Pancreas (tissue), 10 donors: ENCODE data around the gene MBD2. TPM values are rescaled to one million over a fixed set of nuclear protein-coding genes. Genes with fewer than 3 reads are reported as not detected.

Source experiments
- ATAC-seq, 4 donors: fragments of 200-7000 bp; cut with Tn5 transposase; one replicate each; pipeline versions ENCODE4 v1.8.0 to v1.9.1; 2020; ENCODE audit warnings: mild to moderate bottlenecking in 4 of 4, moderate library complexity in 4 of 4
- DNase-seq, 6 donors: peaks; one replicate each; pipeline ENCODE4 v3.0.0-alpha.2; 2020
- FAIRE-seq: peaks from 2 replicates; lab custom pipeline; 2012; peaks lifted over from hg19 to GRCh38; lab: Jason Lieb, UNC
- H3K27ac ChIP-seq, 4 donors: fragments of 200-600 bp; sonication (generic); 1 replicate in 3 of 4; 2 replicates in 1 of 4; pipeline versions ENCODE4 v1.5.0 to v1.8.0; 2020
- H3K27me3 ChIP-seq, 4 donors: fragments of 200-600 bp; one replicate each; pipeline ENCODE4 v1.8.0; 2021
- H3K36me3 ChIP-seq, 3 donors: fragments of 200-600 bp; sonication (generic) in 1 of 3; one replicate each; pipeline versions ENCODE4 v1.5.0 to v1.8.0; 2020 to 2021
- H3K4me1 ChIP-seq, 3 donors: fragments of 200-600 bp; one replicate each; pipeline ENCODE4 v1.8.0; 2021
- H3K4me3 ChIP-seq, 4 donors: fragments of 200-600 bp; sonication (generic) in 2 of 4; one replicate each; pipeline versions ENCODE4 v1.5.0 to v1.8.0; 2020 to 2021
- H3K9me3 ChIP-seq, 4 donors: fragments of 200-600 bp; one replicate each; pipeline ENCODE4 v1.8.0; 2021
- CTCF ChIP-seq, 4 donors: fragments of 200-600 bp; sonication (generic) in 3 of 4; IDR thresholded peaks; one replicate each; pipeline versions ENCODE4 v1.5.0 to v1.8.0; 2021; ENCODE audit warnings: antibody characterized with exemption in 4 of 4
- WGBS, 2 donors: extraction: QIAGEN DNeasy Blood & Tissue Kit; methylation state at CpG; one replicate each; pipeline ENCODE4 v1.1.7; 2013; 5-methylcytosine and 5-hydroxymethylcytosine counted together
- intact Hi-C, 3 donors: fragments of 100-400 bp; cut with DNase I; formaldehyde crosslinking; loops; one replicate each; pipeline versions ENCODE4 v1.11.1 to v1.14.2; 2022
- polyA plus RNA-seq, 2 donors: library from polyadenylated mRNA; stranded (reverse); fragments of 200-250 nt; gene quantifications; one replicate each; pipeline ENCODE4 v1.2.3, GENCODE V29; 2013
- total RNA-seq, 6 donors: library from RNA; stranded (reverse); fragmentation: NEBNext Ultra II Directional in 4 of 6; extraction: Animal tissue kit (Norgen Biotek cat#: 25700) in 4 of 6; gene quantifications; one replicate each; pipeline versions ENCODE4 v1.2.1 to v1.2.4, GENCODE V29; 2021 to 2023
- donor health status: healthy with polysubstance abuse.
- donor health status: DM: no; HTN: no; CAD: no; lungs with moderate emphysema.
- donor health status: DM: no; HTN: no; CAD: no.
- donor health status: control.
- donor health status: control.
- donor health status: Bipolar disorder and iron deficiency.
- donor health status: DM: yes; HTN: yes; CAD: no.
- donor health status: DM: no; HTN: no; CAD: no.
- donor health status: DM: no; HTN: no; CAD: no.
- donor health status: DM: yes; HTN: yes; CAD: no.

The MBD2 gene
- total RNA-seq = 10 to 100 TPM; 44.0 to 60.5 (median 51.4) TPM
- polyA plus RNA-seq = 10 to 100 TPM; 15.7 to 20.9 TPM

GRCh38 chr18:54224379-54225014 is at the start of gene MBD2:
Gene MBD2, minus strand, starts transcription at chr18:54224669. Its CDS starts 110 bp downstream, at chr18:54224559.
- WGBS, 2 donors = 1% methylated on average over 40 to 66 of the region's 66 CpGs
- H3K9me3 ChIP-seq = no peaks in the 10 kb centered on the region
- no peaks in the 10 kb centered on the region for H3K36me3 ChIP-seq
- TF ChIP-seq CTCF (IDR thresholded peaks at IDR 0.05) = no peak
- peaks cover 12 to 29% (median 19%) of the 10 kb centered on the region in 3 donors for H3K4me1 ChIP-seq
- FAIRE-seq (no peak), DNase-seq (peak; percentile 94 to 96 (median 96)), ATAC-seq (peak; percentile 97 to 99 (median 98))
- peak within 1 kb of the TSS; percentile 46 to 64 (median 55) for H3K4me3 ChIP-seq
- H3K27me3 ChIP-seq = no peaks in the 10 kb centered on the region
- intact Hi-C loops = loop anchor here in 1 of 3 donors (10.0 kb wide), 2 partner anchors 50 to 300 kb away; no protein-coding TSS in a partner anchor
- peak within 1 kb of the TSS; percentile 39 to 89 (median 66) for H3K27ac ChIP-seq

- ATAC-seq (peak; percentile 51 to 66 (median 61)), DNase-seq (peak; percentile 37 to 59 (median 56)), FAIRE-seq (no peak)
- 5% methylated on average over 27 of the region's 27 CpGs for WGBS, 2 donors
- TF ChIP-seq CTCF (IDR thresholded peaks at IDR 0.05) = peak in 3 of 4 donors; percentile 5 to 29 (median 23)
- H3K36me3 ChIP-seq = no peaks in the 10 kb centered on the region
- peak overlapping the region; percentile 67 to 88 (median 81) for H3K4me3 ChIP-seq
- no peaks in the 10 kb centered on the region for H3K27me3 ChIP-seq
- H3K27ac ChIP-seq = peak overlapping the region; percentile 85 to 96 (median 93)
- intact Hi-C loops = loop anchor here in 1 of 3 donors (10.0 kb wide), 1 partner anchor 45 kb away; the partner anchor contains the start of gene MBD2
- peaks cover 0 to 7% (median 0%) of the 10 kb centered on the region in 3 donors for H3K4me1 ChIP-seq
- no peaks in the 10 kb centered on the region for H3K9me3 ChIP-seq
Measured at GRCh38 chr18:54269893-54270844, 45.7 kb upstream of the MBD2 start.

- intact Hi-C loops = no loop called here
- ATAC-seq = no peak
- H3K4me3 ChIP-seq = peak overlapping the region; percentile 67 to 88 (median 81)
- no peaks in the 10 kb centered on the region for H3K36me3 ChIP-seq
- no peak for FAIRE-seq
- no peak for TF ChIP-seq CTCF (IDR thresholded peaks at IDR 0.05)
- H3K9me3 ChIP-seq = no peaks in the 10 kb centered on the region
- H3K27ac ChIP-seq = peak overlapping the region; percentile 85 to 96 (median 93)
- DNase-seq = no peak
- peaks cover 0 to 7% (median 0%) of the 10 kb centered on the region in 3 donors for H3K4me1 ChIP-seq
- H3K27me3 ChIP-seq = no peaks in the 10 kb centered on the region
- WGBS, 2 donors = 37 to 40% methylated on average over 6 of the region's 6 CpGs
Measured at GRCh38 chr18:54268751-54269150, 44.3 kb upstream of the MBD2 start.

GRCh38 chr18:54267701-54268100 is 43.2 kb upstream of the MBD2 start:
- H3K36me3 ChIP-seq = no peaks in the 10 kb centered on the region
- no peak overlapping the region for H3K27ac ChIP-seq
- intact Hi-C loops = no loop called here
- FAIRE-seq (no peak), DNase-seq (no peak), ATAC-seq (no peak)
- H3K4me1 ChIP-seq = peaks cover 0 to 7% (median 0%) of the 10 kb centered on the region in 3 donors
- no peaks in the 10 kb centered on the region for H3K27me3 ChIP-seq
- no peaks in the 10 kb centered on the region for H3K9me3 ChIP-seq
- H3K4me3 ChIP-seq = no peak overlapping the region
- TF ChIP-seq CTCF (IDR thresholded peaks at IDR 0.05) = no peak
- 91 to 92% methylated on average over 7 of the region's 7 CpGs for WGBS, 2 donors
